Esophagus muscularis mucosa (tissue), 3 donors: ENCODE measurements around the gene TSPAN5.

Experiments used
- EP300 ChIP-seq: sonication (generic); formaldehyde crosslinking; IDR thresholded peaks from one replicate; pipeline ENCODE4 v1.6.1; 2017; ENCODE audit warnings: antibody characterized with exemption
- TF ChIP-seq, protein P1 (sequence below), 3 experiments: fragments of 200-600 bp in 2 of 3; fragments of 450-650 bp in 1 of 3; sonication (generic) in 2 of 3; IDR thresholded peaks; one replicate each; pipeline ENCODE4 v1.5.1; 2017 to 2019; ENCODE audit warnings: antibody characterized with exemption in 3 of 3, mild to moderate bottlenecking in 2 of 3, moderate library complexity in 1 of 3

DNA sequence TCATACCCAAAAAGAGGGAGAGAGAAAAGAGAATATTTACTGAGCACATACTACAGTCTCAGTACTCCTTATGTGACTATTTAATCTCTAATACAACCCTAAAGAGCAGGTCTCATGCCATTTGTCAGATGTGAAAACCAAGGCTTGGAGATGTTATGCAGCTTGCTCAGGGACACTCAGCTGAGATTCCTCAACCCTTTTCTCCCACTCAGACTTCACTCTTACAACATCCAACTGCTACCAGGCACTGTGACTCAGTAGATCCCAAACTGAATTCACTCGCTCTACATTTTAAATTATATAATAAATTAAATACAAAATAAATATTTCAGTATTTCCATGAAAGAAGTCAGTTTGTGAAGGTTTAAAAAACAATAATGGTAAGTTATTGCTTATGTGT lies 53.7 kb downstream of the TSPAN5 start:
- TF ChIP-seq, protein P1, sequence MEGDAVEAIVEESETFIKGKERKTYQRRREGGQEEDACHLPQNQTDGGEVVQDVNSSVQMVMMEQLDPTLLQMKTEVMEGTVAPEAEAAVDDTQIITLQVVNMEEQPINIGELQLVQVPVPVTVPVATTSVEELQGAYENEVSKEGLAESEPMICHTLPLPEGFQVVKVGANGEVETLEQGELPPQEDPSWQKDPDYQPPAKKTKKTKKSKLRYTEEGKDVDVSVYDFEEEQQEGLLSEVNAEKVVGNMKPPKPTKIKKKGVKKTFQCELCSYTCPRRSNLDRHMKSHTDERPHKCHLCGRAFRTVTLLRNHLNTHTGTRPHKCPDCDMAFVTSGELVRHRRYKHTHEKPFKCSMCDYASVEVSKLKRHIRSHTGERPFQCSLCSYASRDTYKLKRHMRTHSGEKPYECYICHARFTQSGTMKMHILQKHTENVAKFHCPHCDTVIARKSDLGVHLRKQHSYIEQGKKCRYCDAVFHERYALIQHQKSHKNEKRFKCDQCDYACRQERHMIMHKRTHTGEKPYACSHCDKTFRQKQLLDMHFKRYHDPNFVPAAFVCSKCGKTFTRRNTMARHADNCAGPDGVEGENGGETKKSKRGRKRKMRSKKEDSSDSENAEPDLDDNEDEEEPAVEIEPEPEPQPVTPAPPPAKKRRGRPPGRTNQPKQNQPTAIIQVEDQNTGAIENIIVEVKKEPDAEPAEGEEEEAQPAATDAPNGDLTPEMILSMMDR (IDR thresholded peaks at IDR 0.05), result no peak
- no peak for TF ChIP-seq EP300
